ENCODE measurements around the gene DPYSL3.

DNA sequence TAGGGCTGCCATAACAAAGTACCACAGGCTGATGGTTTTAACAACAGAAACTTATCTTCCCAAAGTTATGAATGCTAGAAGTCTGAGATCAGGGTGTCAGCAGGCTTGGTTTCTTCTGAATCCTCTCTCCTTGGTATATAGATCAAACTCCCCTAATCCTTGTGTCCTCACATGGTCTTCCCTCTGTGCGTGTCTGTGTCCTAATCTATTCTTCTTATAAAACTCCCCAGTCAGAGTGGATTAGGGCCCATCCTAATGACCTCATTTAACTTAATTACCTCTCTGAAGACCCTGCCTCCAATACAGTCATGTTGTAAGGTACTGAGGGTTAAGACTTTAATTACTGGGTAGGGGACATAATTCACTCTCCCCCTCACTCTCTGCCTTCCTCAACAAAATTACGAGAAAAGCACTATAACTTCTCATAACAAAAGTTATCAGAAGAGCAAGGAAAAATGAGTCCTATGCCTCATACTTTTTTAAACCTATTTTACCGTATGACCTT lies 68.6 kb downstream of the DPYSL3 start:
- TF ChIP-seq SMC3 (IDR thresholded peaks at IDR 0.05; ENCODE audit: low read depth, low read length) (no peak), JUND (IDR thresholded peaks at IDR 0.05) (no peak), POLR2AphosphoS5 (IDR thresholded peaks at IDR 0.05; ENCODE audit: low read depth, low read length) (no peak), GABPA (IDR thresholded peaks at IDR 0.05; ENCODE audit: low read depth) (no peak), RCOR1 (IDR thresholded peaks at IDR 0.05; ENCODE audit: low read length) (no peak)
- TF ChIP-seq, protein P1, sequence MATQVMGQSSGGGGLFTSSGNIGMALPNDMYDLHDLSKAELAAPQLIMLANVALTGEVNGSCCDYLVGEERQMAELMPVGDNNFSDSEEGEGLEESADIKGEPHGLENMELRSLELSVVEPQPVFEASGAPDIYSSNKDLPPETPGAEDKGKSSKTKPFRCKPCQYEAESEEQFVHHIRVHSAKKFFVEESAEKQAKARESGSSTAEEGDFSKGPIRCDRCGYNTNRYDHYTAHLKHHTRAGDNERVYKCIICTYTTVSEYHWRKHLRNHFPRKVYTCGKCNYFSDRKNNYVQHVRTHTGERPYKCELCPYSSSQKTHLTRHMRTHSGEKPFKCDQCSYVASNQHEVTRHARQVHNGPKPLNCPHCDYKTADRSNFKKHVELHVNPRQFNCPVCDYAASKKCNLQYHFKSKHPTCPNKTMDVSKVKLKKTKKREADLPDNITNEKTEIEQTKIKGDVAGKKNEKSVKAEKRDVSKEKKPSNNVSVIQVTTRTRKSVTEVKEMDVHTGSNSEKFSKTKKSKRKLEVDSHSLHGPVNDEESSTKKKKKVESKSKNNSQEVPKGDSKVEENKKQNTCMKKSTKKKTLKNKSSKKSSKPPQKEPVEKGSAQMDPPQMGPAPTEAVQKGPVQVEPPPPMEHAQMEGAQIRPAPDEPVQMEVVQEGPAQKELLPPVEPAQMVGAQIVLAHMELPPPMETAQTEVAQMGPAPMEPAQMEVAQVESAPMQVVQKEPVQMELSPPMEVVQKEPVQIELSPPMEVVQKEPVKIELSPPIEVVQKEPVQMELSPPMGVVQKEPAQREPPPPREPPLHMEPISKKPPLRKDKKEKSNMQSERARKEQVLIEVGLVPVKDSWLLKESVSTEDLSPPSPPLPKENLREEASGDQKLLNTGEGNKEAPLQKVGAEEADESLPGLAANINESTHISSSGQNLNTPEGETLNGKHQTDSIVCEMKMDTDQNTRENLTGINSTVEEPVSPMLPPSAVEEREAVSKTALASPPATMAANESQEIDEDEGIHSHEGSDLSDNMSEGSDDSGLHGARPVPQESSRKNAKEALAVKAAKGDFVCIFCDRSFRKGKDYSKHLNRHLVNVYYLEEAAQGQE (IDR thresholded peaks at IDR 0.05; ENCODE audit: low read depth, low read length), result no peak
- TF ChIP-seq, protein P2, sequence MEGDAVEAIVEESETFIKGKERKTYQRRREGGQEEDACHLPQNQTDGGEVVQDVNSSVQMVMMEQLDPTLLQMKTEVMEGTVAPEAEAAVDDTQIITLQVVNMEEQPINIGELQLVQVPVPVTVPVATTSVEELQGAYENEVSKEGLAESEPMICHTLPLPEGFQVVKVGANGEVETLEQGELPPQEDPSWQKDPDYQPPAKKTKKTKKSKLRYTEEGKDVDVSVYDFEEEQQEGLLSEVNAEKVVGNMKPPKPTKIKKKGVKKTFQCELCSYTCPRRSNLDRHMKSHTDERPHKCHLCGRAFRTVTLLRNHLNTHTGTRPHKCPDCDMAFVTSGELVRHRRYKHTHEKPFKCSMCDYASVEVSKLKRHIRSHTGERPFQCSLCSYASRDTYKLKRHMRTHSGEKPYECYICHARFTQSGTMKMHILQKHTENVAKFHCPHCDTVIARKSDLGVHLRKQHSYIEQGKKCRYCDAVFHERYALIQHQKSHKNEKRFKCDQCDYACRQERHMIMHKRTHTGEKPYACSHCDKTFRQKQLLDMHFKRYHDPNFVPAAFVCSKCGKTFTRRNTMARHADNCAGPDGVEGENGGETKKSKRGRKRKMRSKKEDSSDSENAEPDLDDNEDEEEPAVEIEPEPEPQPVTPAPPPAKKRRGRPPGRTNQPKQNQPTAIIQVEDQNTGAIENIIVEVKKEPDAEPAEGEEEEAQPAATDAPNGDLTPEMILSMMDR (IDR thresholded peaks at IDR 0.05), result no peak
- TF ChIP-seq, protein P3, sequence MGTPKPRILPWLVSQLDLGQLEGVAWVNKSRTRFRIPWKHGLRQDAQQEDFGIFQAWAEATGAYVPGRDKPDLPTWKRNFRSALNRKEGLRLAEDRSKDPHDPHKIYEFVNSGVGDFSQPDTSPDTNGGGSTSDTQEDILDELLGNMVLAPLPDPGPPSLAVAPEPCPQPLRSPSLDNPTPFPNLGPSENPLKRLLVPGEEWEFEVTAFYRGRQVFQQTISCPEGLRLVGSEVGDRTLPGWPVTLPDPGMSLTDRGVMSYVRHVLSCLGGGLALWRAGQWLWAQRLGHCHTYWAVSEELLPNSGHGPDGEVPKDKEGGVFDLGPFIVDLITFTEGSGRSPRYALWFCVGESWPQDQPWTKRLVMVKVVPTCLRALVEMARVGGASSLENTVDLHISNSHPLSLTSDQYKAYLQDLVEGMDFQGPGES (IDR thresholded peaks at IDR 0.05; ENCODE audit: low read depth, low read length), result no peak
- TF ChIP-seq, protein P4, sequence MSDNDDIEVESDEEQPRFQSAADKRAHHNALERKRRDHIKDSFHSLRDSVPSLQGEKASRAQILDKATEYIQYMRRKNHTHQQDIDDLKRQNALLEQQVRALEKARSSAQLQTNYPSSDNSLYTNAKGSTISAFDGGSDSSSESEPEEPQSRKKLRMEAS (IDR thresholded peaks at IDR 0.05; ENCODE audit: low read depth), result no peak
- TF ChIP-seq, protein P5, sequence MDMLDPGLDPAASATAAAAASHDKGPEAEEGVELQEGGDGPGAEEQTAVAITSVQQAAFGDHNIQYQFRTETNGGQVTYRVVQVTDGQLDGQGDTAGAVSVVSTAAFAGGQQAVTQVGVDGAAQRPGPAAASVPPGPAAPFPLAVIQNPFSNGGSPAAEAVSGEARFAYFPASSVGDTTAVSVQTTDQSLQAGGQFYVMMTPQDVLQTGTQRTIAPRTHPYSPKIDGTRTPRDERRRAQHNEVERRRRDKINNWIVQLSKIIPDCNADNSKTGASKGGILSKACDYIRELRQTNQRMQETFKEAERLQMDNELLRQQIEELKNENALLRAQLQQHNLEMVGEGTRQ (IDR thresholded peaks at IDR 0.05; ENCODE audit: borderline replicate concordance, low read depth, low read length), result no peak

All from SK-N-SH (cell line).